Measurements from ENCODE around the gene NKIRAS1.
A peak's percentile ranks its signal among the peaks of the same experiment; 100 is the strongest.

The NKIRAS1 gene

DNA sequence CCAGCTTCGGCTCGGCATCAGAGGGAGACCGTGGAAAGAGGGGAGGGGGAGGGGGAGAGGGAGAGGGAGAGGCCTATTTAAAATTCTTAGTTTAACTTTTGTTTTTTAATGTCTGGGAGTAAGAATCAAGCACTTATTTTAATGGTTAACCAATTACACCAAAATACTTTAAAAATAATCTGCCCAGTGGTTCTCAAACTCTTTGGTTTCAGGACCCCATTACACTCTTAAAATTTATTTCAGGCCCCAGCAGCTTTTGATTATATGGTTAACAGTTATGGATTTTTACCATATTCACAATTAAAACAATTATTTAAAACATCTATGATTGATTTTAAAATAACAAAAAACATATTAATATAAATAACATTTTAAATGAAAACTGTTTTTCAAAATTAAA, 44.5 kb downstream of the NKIRAS1 start:
- TF ChIP-seq SIN3A (IDR thresholded peaks at IDR 0.05; ENCODE audit: borderline replicate concordance, insufficient read depth, low read length) = no peak

- TF ChIP-seq TAF1 (IDR thresholded peaks at IDR 0.05; ENCODE audit: borderline replicate concordance, insufficient read depth, low read length) (no peak), SIN3A (IDR thresholded peaks at IDR 0.05; ENCODE audit: borderline replicate concordance, insufficient read depth, low read length) (no peak), POLR2AphosphoS5 (IDR thresholded peaks at IDR 0.05; ENCODE audit: low read depth, low read length) (no peak), REST (IDR thresholded peaks at IDR 0.05; ENCODE audit: insufficient read depth in 1 of 2, low read depth in 2 of 2, low read length in 2 of 2) (no peak), FOXP2 (optimal IDR thresholded peaks at IDR 0.05; ENCODE audit: borderline replicate concordance, extremely low read depth, extremely low read length, insufficient read depth) (no peak)
Observed at GRCh38 chr3:23869977-23870662, 46.7 kb downstream of the NKIRAS1 start.

DNA sequence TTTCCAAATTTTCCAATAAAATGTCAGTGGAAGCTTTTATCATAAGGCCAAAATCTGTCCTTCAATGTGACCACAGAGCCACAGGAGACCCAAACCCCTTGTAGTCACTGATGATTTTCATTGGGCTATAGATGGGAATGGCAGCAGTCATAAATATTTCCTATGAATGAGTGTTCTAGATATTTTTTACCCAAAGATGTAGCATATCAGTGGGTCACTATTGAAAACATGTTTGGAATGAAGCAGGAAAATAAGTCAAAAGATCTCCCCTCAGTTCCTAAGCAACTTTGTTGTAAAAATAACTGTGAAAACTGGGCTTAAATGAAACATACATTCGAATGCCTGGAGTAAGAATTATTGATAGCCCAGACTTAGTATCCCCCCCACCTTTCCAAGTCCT, 49.0 kb downstream of the NKIRAS1 start:
- TF ChIP-seq POLR2AphosphoS5 (IDR thresholded peaks at IDR 0.05; ENCODE audit: low read depth, low read length) (no peak), SIN3A (IDR thresholded peaks at IDR 0.05; ENCODE audit: borderline replicate concordance, insufficient read depth, low read length) (no peak), FOXP2 (optimal IDR thresholded peaks at IDR 0.05; ENCODE audit: borderline replicate concordance, extremely low read depth, extremely low read length, insufficient read depth) (no peak), REST (IDR thresholded peaks at IDR 0.05; ENCODE audit: insufficient read depth in 1 of 2, low read depth in 2 of 2, low read length in 2 of 2) (no peak), TAF1 (IDR thresholded peaks at IDR 0.05; ENCODE audit: borderline replicate concordance, insufficient read depth, low read length) (no peak)

DNA sequence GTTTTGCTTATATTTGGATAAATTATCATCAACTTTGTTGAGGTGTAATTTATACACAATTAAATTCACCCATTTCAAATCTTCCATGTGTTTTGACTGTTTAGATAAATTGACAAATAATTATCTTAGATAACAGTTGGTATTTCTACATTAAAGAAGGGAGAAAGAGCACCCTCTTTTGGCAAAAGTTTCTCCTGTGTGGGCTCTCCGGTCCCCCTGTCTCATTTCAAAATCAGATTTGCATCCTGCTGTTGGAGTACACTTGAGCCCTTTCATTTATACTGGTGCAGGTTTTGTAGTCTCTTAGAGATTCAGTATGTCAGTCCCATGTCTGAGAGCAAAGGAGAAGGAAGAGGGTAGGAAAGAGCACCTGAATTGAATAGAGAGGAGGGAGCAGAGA, 49.4 kb downstream of the NKIRAS1 start:
- TF ChIP-seq SIN3A (IDR thresholded peaks at IDR 0.05; ENCODE audit: borderline replicate concordance, insufficient read depth, low read length) (no peak), TAF1 (IDR thresholded peaks at IDR 0.05; ENCODE audit: borderline replicate concordance, insufficient read depth, low read length) (no peak)

- 0 out of 2 replicates have a peak, but pooled peaks have one; percentile 17 for TF ChIP-seq SIN3A (IDR thresholded peaks at IDR 0.05; ENCODE audit: borderline replicate concordance, insufficient read depth, low read length)
- TF ChIP-seq TAF1 (IDR thresholded peaks at IDR 0.05; ENCODE audit: borderline replicate concordance, insufficient read depth, low read length) = 0 out of 2 replicates have a peak, but pooled peaks have one; percentile 36
- peak; percentile 8 to 35; a peak in 1 of 4 replicates for TF ChIP-seq REST (IDR thresholded peaks at IDR 0.05; ENCODE audit: insufficient read depth in 1 of 2, low read depth in 2 of 2, low read length in 2 of 2)
- no peak for TF ChIP-seq POLR2AphosphoS5 (IDR thresholded peaks at IDR 0.05; ENCODE audit: low read depth, low read length)
- peak; percentile 56 for TF ChIP-seq FOXP2 (optimal IDR thresholded peaks at IDR 0.05; ENCODE audit: borderline replicate concordance, extremely low read depth, extremely low read length, insufficient read depth)
Observed at GRCh38 chr3:23865595-23866396, 51.0 kb downstream of the NKIRAS1 start.

DNA sequence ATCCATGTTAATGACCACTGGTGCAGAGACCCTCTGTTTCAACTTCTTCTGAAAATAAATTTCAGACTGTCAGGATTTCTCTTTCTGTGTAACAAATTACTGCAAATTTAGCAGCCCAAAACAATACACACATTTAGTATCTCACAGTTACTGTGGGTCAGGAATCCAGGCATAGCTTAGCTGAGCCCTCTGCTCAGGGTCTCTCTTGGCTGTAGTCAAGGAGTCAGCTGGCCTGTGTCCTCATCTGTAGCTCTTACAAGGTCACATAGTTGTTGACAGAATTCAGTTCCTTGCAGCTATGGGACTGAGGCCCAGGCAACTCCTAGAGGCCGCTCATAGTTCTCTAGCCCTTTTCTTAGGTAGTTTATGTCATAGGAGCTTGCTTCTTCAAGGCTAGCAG, 51.9 kb downstream of the NKIRAS1 start:
- no peak for TF ChIP-seq REST (IDR thresholded peaks at IDR 0.05; ENCODE audit: insufficient read depth in 1 of 2, low read depth in 2 of 2, low read length in 2 of 2)
- no peak for TF ChIP-seq FOXP2 (optimal IDR thresholded peaks at IDR 0.05; ENCODE audit: borderline replicate concordance, extremely low read depth, extremely low read length, insufficient read depth)
- no peak for TF ChIP-seq POLR2AphosphoS5 (IDR thresholded peaks at IDR 0.05; ENCODE audit: low read depth, low read length)
- TF ChIP-seq SIN3A (IDR thresholded peaks at IDR 0.05; ENCODE audit: borderline replicate concordance, insufficient read depth, low read length) = no peak
- TF ChIP-seq TAF1 (IDR thresholded peaks at IDR 0.05; ENCODE audit: borderline replicate concordance, insufficient read depth, low read length) = no peak

All from PFSK-1 (cell line).